Transverse colon (tissue), 4 donors: ENCODE results near the gene UBE2L6. TPM values are rescaled to one million over a fixed set of nuclear protein-coding genes. Genes with fewer than 3 reads are reported as not detected.

Experiments used
- DNase-seq: peaks from one replicate; pipeline ENCODE4 v3.0.0-alpha.2; 2019
- H3K27ac ChIP-seq, 4 donors: fragments of 200-600 bp; sonication (generic); 2 replicates each; pipeline ENCODE4 v1.5.1; 2016 to 2018; ENCODE audit warnings: inconsistent platforms in 4 of 4
- H3K27me3 ChIP-seq: fragments of 200-600 bp; sonication (generic); 2 replicates; pipeline ENCODE4 v1.5.1; 2017; ENCODE audit warnings: inconsistent platforms
- H3K36me3 ChIP-seq, 4 donors: fragments of 200-600 bp; sonication (generic); 2 replicates each; pipeline ENCODE4 v1.5.1; 2017 to 2019; ENCODE audit warnings: inconsistent platforms in 4 of 4
- H3K4me1 ChIP-seq, 4 donors: fragments of 200-600 bp; sonication (generic); 2 replicates each; pipeline ENCODE4 v1.5.1; 2017 to 2020; ENCODE audit warnings: inconsistent platforms in 4 of 4
- H3K4me3 ChIP-seq, 4 donors: fragments of 200-600 bp; sonication (generic); 1 replicate in 1 of 4; 2 replicates in 3 of 4; pipeline versions ENCODE4 v1.5.1 to v1.6.1; 2017 to 2019; ENCODE audit warnings: inconsistent platforms in 4 of 4
- H3K9me3 ChIP-seq, 2 donors: fragments of 200-600 bp; sonication (generic); 2 replicates each; pipeline ENCODE4 v1.5.1; 2017 to 2019; ENCODE audit warnings: inconsistent platforms in 2 of 2
- CTCF ChIP-seq, 5 experiments: fragments of 200-600 bp in 3 of 5; fragments of 450-650 bp in 2 of 5; sonication (generic) in 3 of 5; IDR thresholded peaks; 1 replicate in 2 of 5; 2 replicates in 3 of 5; pipeline ENCODE4 v1.5.1; 2016 to 2017; ENCODE audit warnings: antibody characterized with exemption in 5 of 5, inconsistent platforms in 3 of 5, mild to moderate bottlenecking in 2 of 5, moderate library complexity in 1 of 5
- EP300 ChIP-seq: sonication (generic); formaldehyde crosslinking; IDR thresholded peaks from one replicate; pipeline ENCODE4 v1.6.1; 2017; ENCODE audit warnings: antibody characterized with exemption, low read depth
- POLR2A ChIP-seq: fragments of 450-650 bp; IDR thresholded peaks from one replicate; pipeline ENCODE4 v1.6.1; 2016; ENCODE audit warnings: antibody characterized with exemption, mild to moderate bottlenecking, moderate library complexity
- POLR2AphosphoS5 ChIP-seq, 3 donors: sonication (generic); formaldehyde crosslinking; IDR thresholded peaks; one replicate each; pipeline ENCODE4 v1.6.1; 2016; ENCODE audit warnings: antibody characterized with exemption in 3 of 3
- WGBS, 2 donors: methylation state at CpG; one replicate each; pipeline ENCODE4 v1.1.5; 2018; ENCODE audit warnings: low coverage in 1 of 2; 5-methylcytosine and 5-hydroxymethylcytosine counted together
- in situ Hi-C, 4 donors: fragments of 200-750 bp; cut with MboI; loops; one replicate each; pipeline versions ENCODE4 v1.15.0 to v1.15.1; 2017; ENCODE audit warnings: low sequenced_read_pairs in 3 of 4, low pct_ligation_motif_present in 1 of 4, low pct_unique_long_range_greater_than_20kb in 1 of 4
- intact Hi-C: fragments of 100-400 bp; cut with DNase I; formaldehyde crosslinking; loops from one replicate; pipeline ENCODE4 v1.15.1; 2023; ENCODE audit warnings: low total_unique reads
- total RNA-seq, 4 donors: library from RNA; depleted of rRNA; stranded (reverse); fragments of >200 nt; gene quantifications; one replicate each; pipeline ENCODE4 v1.1.0, GENCODE V29; 2016

Gene UBE2L6
- total RNA-seq, 4 donors from 2014 or later, result 15.3 to 24.3 (median 20.6) TPM

GRCh38 chr11:57530215-57530595 lies 37.3 kb downstream of the UBE2L6 start:
- H3K27me3 ChIP-seq, result no peaks in the 10 kb centered on the region
- peaks cover 9 to 20% (median 13%) of the 10 kb centered on the region in 4 donors for H3K4me1 ChIP-seq
- intact Hi-C loops, result no loop called here
- 0% methylated on average over 15 of the region's 17 CpGs; no CpG with 5 or more reads in 1 of the 2 donors for WGBS, 2 donors
- no peaks in the 10 kb centered on the region for H3K36me3 ChIP-seq
- peak overlapping the region; percentile 63 to 90 (median 72) for H3K4me3 ChIP-seq
- DNase-seq, result peak; percentile 20
- in situ Hi-C loops, result no loop called here
- TF ChIP-seq CTCF (IDR thresholded peaks at IDR 0.05) (no peak), POLR2AphosphoS5 (IDR thresholded peaks at IDR 0.05) (no peak), POLR2A (no peak), EP300 (no peak)
- no peaks in the 10 kb centered on the region for H3K9me3 ChIP-seq
- H3K27ac ChIP-seq, result peak overlapping the region; percentile 68 to 81 (median 78)

DNA sequence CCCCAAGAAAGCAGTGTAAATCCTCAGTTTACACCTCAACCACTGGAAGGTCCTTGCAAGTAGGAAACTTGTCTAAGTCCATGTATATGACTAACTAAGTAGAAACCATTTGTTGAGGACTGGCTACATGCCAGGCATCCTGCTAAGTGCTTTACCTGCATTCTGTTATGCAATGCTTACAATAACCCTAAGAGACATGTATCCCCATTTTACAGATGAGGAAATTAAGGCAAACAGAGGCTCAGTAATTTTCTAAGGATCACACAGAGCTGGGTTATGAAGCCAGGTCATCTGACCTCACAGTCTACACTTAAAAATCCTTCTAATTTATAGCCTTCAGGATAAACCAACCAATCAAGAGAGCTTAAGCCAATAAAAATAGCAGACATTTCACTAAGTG lies 38.5 kb downstream of the UBE2L6 start:
- Histone ChIP-seq H3K27ac (no peak overlapping the region), H3K4me1 (peaks cover 9 to 20% (median 13%) of the 10 kb centered on the region in 4 donors), H3K27me3 (no peaks in the 10 kb centered on the region), H3K4me3 (no peak overlapping the region), H3K9me3 (no peaks in the 10 kb centered on the region), H3K36me3 (no peaks in the 10 kb centered on the region)
- in situ Hi-C loops, result loop anchor here in 2 of 4 donors (5.0 to 10.0 kb wide), 2 partner anchors 37 to 74 kb away; no protein-coding TSS in a partner anchor
- no peak for DNase-seq
- TF ChIP-seq POLR2AphosphoS5 (IDR thresholded peaks at IDR 0.05) (no peak), EP300 (no peak), CTCF (IDR thresholded peaks at IDR 0.05) (no peak), POLR2A (no peak)
- intact Hi-C loops, result no loop called here

- no peaks in the 10 kb centered on the region for H3K36me3 ChIP-seq
- in situ Hi-C loops (loop anchor here in 2 of 4 donors (5.0 to 10.0 kb wide), 2 partner anchors 35 to 72 kb away; no protein-coding TSS in a partner anchor), intact Hi-C loops (loop anchor here (2.0 kb wide), 1 partner anchor 70 kb away; no protein-coding TSS in a partner anchor)
- no peak overlapping the region for H3K4me3 ChIP-seq
- H3K9me3 ChIP-seq, result no peaks in the 10 kb centered on the region
- peaks cover 9 to 20% (median 13%) of the 10 kb centered on the region in 4 donors for H3K4me1 ChIP-seq
- no peak overlapping the region for H3K27ac ChIP-seq
- DNase-seq, result peak; percentile 78
- 21 to 22% methylated on average over 6 to 7 of the region's 7 CpGs for WGBS, 2 donors
- H3K27me3 ChIP-seq, result no peaks in the 10 kb centered on the region
- TF ChIP-seq POLR2A, result no peak
- peak; percentile 89 to 92 (median 91) for TF ChIP-seq CTCF (IDR thresholded peaks at IDR 0.05)
Measured at GRCh38 chr11:57527056-57527631, 40.3 kb downstream of the UBE2L6 start.

- no peak for TF ChIP-seq CTCF (IDR thresholded peaks at IDR 0.05)
- TF ChIP-seq POLR2AphosphoS5 (IDR thresholded peaks at IDR 0.05), result no peak
- Histone ChIP-seq H3K4me1 (no peaks in the 10 kb centered on the region), H3K4me3 (no peak overlapping the region), H3K27ac (no peak overlapping the region), H3K36me3 (no peaks in the 10 kb centered on the region), H3K9me3 (no peaks in the 10 kb centered on the region), H3K27me3 (no peaks in the 10 kb centered on the region)
- no peak for DNase-seq
- WGBS, 2 donors, result 93 to 100% methylated on average over 1 to 4 of the region's 4 CpGs
- intact Hi-C loops (loop anchor here (2.0 kb wide), 1 partner anchor 31 kb away; no protein-coding TSS in a partner anchor), in situ Hi-C loops (loop anchor here in 1 of 4 donors (10.0 kb wide), 1 partner anchor 69 kb away; no protein-coding TSS in a partner anchor)
Measured at GRCh38 chr11:57523419-57523818, 44.1 kb downstream of the UBE2L6 start.
